DMS 273 treated with DMSO at 0.1 percent for 48 hours (cell line): ENCODE results near the gene TMIGD3.
A peak's percentile ranks its signal among the peaks of the same experiment; 100 is the strongest.

Source experiments
- DNase-seq: peaks from one replicate; lab custom pipeline; 2025; lab: John Stamatoyannopoulos, UW

The TMIGD3 gene

DNA sequence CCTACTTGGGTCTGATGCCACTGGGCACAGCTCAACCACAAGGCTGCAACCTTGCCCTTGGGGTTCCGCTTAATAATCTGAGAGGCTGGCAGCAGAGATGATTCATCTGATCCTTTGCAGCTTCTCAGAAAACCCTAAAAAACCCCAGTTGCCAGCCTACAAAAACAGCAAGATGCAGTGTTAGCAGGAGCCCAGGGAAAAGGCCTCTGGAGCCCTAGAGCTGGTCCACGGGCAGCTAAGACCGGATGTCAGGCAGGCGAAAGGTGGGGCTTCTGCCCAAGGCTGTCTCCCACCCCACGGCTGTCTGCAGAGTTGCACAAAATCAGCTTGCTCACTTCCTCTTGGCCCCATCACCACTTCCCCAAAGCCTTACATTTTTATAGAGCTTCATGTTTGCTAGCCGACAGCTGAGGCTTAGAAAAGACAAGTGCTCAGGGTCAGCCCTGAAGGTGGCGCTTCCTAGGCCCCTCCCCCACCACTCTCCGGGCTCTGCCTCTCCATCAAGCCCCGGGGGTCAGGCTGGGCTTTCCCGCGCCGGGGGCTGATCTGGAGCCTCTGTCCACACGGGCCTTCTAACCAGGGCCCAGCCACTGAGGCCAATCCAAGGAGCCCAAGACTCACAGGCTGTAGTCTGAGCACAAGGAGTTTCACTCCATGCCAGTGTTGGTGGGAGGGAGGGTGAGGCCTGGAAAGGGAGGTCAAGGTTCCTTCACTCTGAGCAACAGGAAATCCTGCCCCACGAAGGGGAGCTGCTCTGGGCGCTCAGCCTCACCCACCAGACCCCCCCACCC, 4.2 kb upstream of the TMIGD3 start:
- DNase-seq, result no peak

DNA sequence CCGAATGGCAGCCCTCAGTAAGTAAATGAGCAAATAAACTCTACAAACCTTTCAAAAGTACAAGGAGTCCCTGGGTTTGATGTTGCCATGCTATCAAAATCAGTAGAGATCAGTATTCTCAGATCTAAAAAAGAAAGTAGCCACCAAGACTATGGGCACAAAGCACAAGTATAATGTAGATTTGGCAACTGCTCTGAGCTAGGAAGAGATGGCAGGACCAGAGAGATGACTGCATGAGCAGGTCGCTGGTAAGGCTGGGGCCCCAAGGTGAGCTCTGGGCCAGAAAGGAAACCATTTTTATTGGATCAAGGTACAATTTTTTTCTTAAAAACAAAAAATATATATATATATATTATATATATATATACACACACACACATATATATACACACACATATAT, 3.1 kb upstream of the TMIGD3 start:
- no peak for DNase-seq

DNA sequence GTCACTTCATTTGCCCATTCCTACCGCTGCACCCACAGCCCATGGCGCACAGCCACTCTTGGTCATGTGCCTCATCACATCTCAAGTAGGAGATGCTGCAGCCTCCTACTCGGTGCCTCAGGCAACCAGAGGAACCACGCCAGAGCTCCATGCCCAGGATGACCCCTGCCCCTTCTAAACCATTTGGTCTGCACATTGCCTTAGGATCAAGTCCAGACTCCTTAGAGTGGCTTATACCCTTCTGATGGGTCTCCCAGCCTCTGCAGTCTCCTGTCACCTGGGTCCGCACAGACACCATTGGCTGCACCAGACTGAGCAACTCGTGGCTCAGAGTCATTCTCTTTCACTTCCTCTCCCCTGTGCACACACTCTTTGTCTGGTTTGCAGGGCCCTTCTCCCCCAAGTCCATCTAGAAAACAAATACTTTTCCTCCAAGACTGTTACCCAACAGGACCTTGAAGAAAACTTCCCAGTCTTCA, 2.2 kb upstream of the TMIGD3 start:
- no peak for DNase-seq

DNA sequence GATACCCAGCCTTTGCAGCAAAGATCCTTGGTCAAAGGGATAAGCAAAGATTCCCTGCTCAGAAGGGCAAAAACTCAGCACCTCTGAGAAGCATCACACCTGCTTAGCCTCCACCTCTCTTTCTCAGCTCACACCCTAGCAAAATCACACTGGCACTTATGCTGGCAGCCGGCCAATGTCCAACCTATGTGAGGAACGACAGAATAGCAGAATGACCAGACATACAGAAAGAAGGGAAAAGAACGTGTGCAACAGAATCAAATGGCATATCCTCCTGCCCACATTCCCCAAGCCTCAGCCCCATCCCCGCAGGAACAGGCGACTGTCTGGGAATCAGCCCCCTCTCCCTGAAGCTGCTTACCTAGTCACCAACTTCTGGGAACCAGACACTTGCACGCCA, 664 bp upstream of the TMIGD3 start:
- DNase-seq, result no peak

DNA sequence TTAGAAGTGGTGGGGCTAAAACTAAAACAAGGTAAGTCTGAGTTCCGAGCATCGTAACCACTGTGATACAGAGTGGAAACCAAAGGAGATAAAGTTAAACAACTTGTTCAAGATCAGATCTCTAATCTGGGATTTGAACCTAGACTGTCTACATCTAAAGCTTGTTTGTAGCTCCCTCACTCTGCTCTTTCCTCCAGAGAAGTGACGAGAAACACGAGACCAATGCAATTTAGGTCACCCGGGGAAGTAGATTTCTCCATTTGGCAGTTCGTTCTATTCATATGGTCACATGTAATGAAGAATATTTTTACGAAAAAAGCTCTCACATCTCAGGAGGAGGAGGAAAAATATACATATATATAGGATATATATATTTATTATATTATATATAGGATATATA, 1.8 kb downstream of the TMIGD3 start:
- no peak for DNase-seq

DNA sequence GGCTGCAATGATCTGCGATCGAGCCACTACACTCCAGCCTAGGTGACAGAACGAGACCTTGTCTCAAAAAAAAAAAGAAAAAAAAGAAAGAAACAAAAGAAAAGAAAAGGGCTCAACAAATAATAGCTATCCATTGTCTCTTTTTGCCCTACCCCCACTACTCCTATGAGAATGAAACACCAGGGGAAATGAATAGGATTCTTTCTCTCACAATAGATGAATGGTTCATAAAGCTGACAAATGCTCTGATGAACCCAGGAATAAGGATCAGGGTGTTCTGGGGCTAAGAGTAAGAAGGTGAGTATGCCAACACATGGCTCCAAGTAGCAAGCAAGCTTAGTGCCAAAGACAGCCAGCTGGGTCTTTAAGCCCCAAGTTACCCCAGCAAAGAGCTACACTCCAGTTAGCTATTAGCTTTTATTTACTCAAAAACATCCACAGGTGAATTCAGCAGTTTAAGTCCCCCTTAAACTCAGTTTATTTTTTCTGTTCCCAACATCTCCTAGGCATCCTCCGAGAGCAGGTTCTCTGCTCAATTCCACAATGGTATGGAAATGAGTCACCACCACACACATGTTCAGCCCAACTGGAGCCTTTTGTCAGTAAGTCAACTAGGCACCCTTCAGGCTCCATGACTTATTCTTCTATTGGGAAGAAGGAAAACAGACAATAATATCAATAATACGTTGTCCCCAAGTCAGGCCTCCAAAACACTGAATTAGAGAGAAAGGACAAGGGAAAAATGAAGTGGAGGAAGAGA, 4.2 kb downstream of the TMIGD3 start:
- no peak for DNase-seq

DNA sequence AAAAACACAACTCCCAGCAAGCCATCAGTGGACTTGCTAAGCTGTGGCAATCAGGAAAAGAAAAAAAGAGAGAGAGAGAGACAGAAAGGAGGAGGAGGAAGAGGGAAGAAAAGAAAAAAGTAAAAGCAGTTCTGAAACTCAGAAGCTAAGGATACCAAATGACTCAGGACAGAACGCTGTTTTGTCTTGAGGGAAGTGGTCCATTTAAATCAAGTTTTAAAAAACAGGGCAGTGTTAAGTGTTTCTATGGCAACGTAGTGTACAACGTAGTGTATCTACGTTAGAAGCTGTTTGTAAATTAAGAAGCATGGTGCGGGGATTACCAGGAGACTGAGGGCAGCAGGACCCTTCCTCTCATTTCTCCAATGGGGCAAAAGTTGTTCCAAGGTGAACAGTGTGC, 5.8 kb downstream of the TMIGD3 start:
- no peak for DNase-seq

DNA sequence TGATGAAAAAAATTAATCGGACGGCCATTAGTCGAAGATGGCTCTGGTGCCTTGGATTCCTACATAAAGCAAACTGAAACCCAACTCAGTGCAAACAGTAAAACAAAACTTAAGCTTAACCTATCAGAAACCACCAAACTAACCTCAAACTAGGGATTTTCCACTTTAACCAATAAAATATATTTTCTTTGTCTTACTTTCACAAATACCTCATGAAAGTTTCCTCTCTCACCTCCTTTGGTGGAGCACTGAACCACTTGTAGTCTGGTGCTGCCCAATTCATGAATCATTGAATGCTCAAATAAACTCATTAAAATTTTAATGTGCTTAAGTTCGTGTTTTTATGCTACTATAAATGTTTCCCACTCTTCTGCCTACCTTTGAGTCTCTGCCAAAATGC, 7.0 kb downstream of the TMIGD3 start:
- no peak for DNase-seq

DNA sequence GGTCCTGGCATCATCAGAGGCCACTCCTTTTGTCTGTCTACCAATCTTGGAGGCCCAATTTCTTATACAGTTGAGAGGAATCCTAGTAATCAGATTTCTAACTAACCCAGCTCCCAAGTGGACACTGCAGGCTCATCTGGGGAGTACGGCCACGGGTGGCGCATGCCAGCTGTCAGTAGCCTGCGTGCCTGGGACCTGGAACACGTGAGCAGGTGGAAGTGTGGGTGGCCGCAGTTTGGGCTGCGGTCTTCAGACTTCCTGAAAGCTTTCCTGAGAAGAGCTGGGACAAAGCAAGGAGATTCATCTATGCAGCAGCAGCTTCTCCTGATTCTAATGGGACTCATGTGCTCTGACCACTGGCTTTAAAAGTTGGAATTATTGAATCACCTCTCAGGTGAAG, 12.4 kb downstream of the TMIGD3 start:
- no peak for DNase-seq

DNA sequence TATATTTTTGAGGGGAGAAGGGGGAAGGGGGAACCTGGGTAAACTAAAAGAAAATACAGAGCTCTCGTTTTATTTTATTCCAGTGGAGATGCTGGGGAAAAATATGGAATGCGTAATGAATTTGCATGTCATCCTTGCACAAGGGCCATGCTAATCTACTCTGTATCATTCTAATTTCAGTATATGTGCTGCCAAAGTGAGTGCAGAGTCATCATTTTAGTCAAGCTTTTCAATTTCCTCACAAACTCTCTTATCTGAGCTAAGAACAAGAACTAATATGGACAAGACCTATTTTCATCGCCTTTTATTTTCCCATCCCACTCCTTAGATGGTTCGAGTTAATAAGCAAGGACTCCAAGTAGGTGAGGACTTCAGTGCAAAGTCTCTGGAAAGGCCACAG, 13.2 kb downstream of the TMIGD3 start:
- DNase-seq, result no peak

DNA sequence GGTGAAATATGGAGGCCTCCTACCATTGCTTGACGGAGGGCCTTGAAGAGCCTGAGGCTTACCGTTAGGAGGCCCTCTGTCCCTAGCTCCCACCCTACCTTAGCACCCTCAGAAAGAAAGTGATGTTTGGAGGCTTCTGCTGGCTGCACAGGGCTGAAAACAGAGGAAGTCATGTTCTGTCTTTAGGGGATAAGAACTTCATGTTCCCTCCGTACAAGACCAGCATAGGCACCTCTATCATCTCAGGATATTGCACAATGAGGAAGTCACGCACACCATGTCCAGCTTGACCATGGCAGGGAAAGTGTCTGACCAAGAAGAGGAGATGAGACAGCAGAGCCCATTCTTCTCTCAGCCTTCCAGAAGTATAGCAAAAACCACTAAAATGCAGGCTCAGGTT, 13.8 kb downstream of the TMIGD3 start:
- DNase-seq, result no peak

DNA sequence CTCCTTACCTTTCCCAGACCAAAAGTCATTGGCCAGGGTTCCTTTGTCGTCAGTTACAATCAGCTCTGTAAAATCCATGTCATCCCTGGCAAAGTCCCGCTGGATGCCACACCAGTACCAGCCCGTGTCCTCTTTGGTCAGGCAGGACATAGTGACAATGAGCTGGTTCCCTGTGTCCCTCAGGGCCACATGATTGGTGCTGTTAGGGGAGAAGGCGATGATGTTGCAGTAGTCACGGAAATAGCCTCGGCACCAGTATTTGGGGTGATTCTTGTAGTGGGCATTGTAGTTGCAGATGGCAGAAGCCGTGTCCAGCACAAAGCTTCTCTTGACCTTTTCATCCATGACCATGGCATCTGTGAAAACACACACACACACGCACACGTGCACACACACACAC, 14.8 kb downstream of the TMIGD3 start:
- no peak for DNase-seq

DNA sequence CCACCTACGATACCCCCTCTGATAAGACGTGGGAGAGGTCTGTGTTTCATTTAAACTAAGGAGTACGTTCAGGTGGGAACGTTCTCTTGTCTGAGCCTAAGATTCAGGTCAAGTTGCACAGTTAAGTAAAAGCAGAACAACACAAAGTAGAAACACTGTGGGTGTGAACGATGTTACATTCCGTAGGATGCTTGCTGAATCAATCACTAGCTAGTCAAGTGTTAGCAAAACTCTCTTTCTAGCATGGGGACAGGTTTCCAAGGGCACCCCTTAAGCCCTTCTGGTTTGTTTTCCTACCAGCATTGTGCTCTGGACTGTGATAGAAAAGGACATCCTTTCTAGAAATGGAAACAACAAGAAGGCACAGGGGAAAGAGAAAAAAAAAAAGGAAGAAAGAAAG, 16.3 kb downstream of the TMIGD3 start:
- DNase-seq, result no peak

DNA sequence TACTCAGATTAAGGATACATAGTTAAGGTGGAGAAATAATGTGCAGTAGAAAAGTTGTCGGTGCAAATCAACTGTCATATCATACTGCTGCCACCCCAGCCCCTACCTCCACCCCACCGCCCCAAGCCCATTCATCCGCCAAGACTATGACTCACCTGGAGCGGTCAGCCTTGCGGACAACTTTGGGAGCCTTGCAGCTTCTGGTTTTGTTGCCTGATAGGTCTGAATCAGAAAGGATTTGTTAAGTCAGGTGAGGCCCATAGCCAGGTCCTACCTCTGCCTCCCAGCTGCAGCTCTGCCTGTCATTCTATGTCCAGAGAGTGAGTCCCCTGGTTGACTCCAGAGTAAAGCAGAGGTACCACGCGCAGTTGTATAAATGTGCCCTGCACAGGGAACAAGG, 17.0 kb downstream of the TMIGD3 start:
- no peak for DNase-seq

DNA sequence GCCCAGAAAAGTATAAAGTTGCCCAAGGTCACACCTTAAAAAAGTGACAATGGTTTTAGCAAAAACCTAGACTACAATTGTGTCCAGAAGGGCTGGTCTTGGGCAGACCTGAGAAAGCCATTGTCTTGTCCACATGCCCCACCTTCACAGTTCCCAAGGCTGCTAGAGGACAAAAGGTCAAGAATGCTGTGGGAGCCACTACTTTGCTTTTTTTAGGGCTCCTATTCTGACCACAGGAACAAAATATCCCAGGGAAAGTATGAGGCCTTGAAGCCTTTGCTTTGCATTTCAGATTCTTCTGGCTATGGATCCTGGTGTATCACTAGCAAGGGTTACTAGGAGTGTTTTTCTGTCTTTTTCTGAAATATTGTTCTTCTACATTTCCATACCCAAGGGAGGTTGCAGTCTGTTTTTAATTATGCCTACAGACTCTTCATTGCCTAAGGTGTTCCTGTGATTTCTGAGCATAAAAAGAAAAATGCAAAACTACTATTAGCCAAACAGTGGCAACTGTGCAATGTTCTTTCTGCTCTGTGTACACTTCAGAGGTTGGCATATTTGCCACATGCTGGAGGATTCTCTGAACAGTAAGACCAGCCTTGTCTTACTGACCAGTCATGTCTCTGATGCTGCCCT, 18.9 kb downstream of the TMIGD3 start:
- DNase-seq, result no peak

DNA sequence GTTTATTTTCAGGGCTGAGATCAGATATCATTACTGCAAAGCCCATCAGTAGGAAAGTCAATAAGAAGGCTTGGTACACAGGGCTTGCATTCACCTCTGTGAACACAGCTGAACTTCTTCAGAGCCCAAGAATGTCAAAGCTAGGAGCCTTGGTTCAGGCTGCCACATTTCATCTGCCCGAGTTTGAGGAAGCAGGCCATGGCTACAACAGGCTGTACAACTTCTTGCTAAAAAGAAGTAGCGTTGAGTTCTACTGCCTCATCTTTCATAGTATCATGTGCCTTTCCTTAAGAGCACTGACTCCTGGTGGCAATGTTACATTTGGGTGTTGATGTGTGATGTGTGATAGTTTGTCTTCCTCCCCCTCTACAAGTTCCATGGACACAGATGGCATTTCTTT, 19.6 kb downstream of the TMIGD3 start:
- no peak for DNase-seq

DNA sequence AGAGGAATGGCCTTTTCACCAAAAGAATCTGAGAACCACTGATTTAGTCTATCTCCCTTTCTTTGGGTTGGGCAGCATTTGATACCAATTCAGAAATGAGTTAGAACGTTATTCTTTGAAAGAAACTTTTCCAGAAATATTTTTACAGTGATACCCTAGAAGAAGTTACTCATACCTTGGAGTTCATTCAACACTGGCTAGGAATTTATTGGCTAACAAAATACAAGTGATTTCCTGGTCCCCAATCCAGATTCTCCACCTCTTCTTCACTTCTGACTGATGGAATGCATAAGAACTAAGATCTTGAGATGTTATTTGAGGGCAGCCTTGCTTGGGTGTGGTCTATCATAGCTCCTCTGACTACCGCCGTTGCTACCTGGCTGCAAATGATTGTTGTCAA, 20.3 kb downstream of the TMIGD3 start:
- DNase-seq, result no peak

DNA sequence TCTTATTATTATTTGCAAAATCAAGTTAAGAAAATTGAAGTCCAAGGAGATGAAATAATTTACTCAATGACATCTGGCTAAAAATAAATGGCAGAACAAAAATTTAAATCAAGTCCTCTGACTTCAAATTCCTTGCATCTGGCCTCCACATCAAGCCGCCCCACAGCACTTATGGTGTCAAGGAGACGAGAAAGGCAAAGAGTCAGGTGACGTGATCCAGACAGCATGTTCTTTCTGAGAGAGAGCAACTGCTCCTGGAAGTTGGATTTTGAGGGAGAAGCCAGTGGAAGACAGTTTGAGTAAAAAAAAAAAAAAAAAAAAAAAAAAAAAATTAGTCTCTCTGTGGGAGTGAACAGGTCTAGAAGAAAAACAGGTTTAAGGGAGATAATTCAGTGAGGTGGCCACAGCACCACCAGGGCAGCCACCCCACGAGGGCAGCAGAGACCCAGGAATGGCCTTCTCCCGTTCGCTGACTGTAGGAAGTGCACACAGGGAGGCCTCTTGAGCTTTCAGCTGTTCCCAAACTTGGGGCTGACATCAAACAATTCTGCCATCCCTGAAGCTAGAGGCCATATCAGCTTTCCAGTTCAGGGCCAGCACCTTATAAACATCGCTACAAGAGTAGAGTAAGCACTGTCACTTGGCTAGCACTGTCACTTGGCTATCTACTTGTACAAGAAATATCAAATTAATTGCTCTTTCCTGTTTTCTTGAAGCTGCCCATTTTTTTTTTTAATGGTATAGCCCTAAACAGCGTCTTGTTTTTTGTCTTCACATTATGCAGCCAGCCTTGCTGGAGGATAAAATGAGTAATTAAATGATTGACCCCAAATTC, 21.8 kb downstream of the TMIGD3 start:
- peak; percentile 16 for DNase-seq

DNA sequence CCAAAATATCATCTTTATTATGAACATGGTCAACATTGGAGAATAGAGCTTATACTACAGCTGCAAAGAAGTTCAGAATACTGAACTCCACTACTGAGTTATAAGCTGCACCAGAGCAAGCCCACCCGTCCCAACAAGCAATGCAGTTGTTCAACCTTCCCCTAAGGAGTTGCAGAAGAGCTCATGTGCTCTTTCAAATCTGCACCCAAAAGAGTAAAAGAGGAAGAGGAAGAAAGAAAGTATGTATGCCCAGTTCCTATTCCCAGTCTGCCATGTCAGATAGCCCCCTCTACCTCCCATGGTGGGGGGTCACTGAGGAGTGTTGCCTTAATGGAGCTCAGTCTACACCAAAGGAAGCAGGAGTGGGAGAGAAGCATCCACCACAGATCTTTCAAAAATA, 22.8 kb downstream of the TMIGD3 start:
- DNase-seq, result no peak

DNA sequence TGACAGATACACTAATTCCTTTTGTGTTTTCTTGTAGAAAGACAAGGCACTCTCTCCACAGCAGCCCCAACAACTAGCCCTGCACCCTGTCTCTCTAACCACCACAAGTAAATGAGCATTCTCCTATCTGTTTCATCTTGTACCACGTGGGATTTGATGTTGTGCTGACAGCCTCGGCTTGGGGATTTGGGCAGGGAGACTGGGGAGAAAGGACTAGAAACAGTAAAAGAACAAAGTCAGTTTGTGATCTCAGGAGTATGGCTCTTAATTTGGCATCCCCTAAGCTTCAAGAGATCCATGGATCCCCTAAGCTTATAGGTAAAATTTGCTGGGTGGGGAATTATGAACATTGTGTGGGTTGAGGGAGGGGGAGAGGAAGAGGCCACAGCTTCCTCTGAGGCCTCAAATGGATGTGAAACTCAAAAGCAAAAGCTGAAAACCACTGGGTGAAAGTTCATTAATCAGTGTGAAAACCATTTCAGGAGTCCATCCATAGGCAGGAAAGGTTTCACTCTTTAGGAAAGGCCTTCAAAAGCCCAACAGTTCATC, 26.6 kb downstream of the TMIGD3 start:
- DNase-seq, result no peak

DNA sequence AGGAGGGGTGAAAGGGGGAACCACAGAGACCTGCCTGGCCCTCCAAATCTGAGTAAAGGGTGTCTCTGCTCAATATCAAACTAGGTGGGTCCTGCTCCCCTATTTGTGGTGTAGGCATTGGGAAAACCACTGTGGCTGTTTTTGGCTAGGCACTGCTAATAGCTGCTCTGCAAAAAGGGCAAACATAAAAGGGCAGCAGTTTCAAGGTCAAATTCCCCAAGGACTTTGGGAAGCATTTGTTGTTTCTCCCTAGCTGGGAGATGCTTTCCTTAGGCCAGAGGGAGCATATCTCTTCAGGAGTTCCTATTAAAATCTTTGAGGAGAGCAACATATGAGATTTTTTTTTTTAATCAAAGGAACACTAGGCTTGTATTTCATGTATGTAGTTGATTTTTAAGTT, 27.2 kb downstream of the TMIGD3 start:
- DNase-seq, result no peak

DNA sequence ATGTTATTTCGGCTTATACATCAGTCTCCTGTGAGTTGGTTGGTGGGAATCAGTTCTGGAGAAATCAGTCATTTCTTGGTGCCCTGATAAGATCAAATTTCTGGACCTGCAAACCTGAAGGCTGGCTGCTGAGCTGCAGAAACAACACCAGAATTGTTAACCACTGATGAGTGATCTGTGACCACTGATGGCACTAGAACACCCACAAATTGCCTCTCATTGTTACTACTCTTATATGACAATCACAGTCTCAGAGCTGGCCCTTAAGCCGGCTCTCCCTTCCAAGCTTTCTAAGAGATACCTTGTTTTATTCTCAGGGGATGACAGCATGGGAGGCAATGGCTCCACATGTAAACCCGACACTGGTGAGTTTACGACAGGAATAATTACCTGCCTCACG, 27.7 kb downstream of the TMIGD3 start:
- DNase-seq, result no peak
